ENCODE data around the gene CLEC18B.
"Not testable (repeated sequence)": the region's sequence is repeated elsewhere in the genome, so short reads cannot be mapped to it uniquely, and the experiment has no call there.

CLEC18B gene

GRCh38 chr16:74421482-74421785 is 156 bp upstream of the CLEC18B start:
- not testable (repeated sequence) for H3K4me3 ChIP-seq; H3K9ac ChIP-seq (ENCODE audit: insufficient read length); H3K27ac ChIP-seq; DNase-seq (ENCODE audit: low read depth, low spot score); H3K36me3 ChIP-seq (ENCODE audit: insufficient read depth, low read length); H3K9me3 ChIP-seq (ENCODE audit: low read depth, low read length)

GRCh38 chr16:74419811-74420210 is 1.5 kb downstream of the CLEC18B start:
- not testable (repeated sequence) for H3K36me3 ChIP-seq (ENCODE audit: insufficient read depth, low read length); DNase-seq (ENCODE audit: low read depth, low spot score); H3K9ac ChIP-seq (ENCODE audit: insufficient read length); H3K4me3 ChIP-seq; H3K27ac ChIP-seq; H3K9me3 ChIP-seq (ENCODE audit: low read depth, low read length)

GRCh38 chr16:74417897-74418296 is 3.4 kb downstream of the CLEC18B start:
- DNase-seq (ENCODE audit: low read depth, low spot score); H3K36me3 ChIP-seq (ENCODE audit: insufficient read depth, low read length); H3K4me3 ChIP-seq; H3K27ac ChIP-seq; H3K9me3 ChIP-seq (ENCODE audit: low read depth, low read length); H3K9ac ChIP-seq (ENCODE audit: insufficient read length): not testable (repeated sequence)

GRCh38 chr16:74413920-74414319 is 7.4 kb downstream of the CLEC18B start:
- H3K27ac ChIP-seq; H3K4me3 ChIP-seq; H3K9me3 ChIP-seq (ENCODE audit: low read depth, low read length): not testable (repeated sequence)

GRCh38 chr16:74413485-74413884 is 7.8 kb downstream of the CLEC18B start:
- not testable (repeated sequence) for H3K36me3 ChIP-seq (ENCODE audit: insufficient read depth, low read length); H3K4me3 ChIP-seq; H3K9me3 ChIP-seq (ENCODE audit: low read depth, low read length); H3K9ac ChIP-seq (ENCODE audit: insufficient read length); H3K27ac ChIP-seq; DNase-seq (ENCODE audit: low read depth, low spot score)

More at GRCh38 chr16:74413920-74414319, 7.4 kb downstream of the CLEC18B start:
- not testable (repeated sequence) for H3K9ac ChIP-seq (ENCODE audit: insufficient read length); H3K36me3 ChIP-seq (ENCODE audit: insufficient read depth, low read length); DNase-seq (ENCODE audit: low read depth, low spot score)

- not testable (repeated sequence) for H3K9me3 ChIP-seq (ENCODE audit: low read depth, low read length); DNase-seq (ENCODE audit: low read depth, low spot score); H3K9ac ChIP-seq (ENCODE audit: insufficient read length); H3K4me3 ChIP-seq; H3K27ac ChIP-seq; H3K36me3 ChIP-seq (ENCODE audit: insufficient read depth, low read length)
Measured at GRCh38 chr16:74412775-74413390, 8.4 kb downstream of the CLEC18B start.

- H3K27ac ChIP-seq; H3K9me3 ChIP-seq (ENCODE audit: low read depth, low read length); DNase-seq (ENCODE audit: low read depth, low spot score); H3K9ac ChIP-seq (ENCODE audit: insufficient read length); H3K36me3 ChIP-seq (ENCODE audit: insufficient read depth, low read length); H3K4me3 ChIP-seq: not testable (repeated sequence)
Measured at GRCh38 chr16:74412138-74412774, 9.0 kb downstream of the CLEC18B start.

- H3K27ac ChIP-seq; DNase-seq (ENCODE audit: low read depth, low spot score); H3K9me3 ChIP-seq (ENCODE audit: low read depth, low read length); H3K4me3 ChIP-seq; H3K36me3 ChIP-seq (ENCODE audit: insufficient read depth, low read length); H3K9ac ChIP-seq (ENCODE audit: insufficient read length): not testable (repeated sequence)
Measured at GRCh38 chr16:74410981-74411380, 10.3 kb downstream of the CLEC18B start.

GRCh38 chr16:74410057-74410957 is 11.0 kb downstream of the CLEC18B start:
- DNase-seq (ENCODE audit: low read depth, low spot score); H3K36me3 ChIP-seq (ENCODE audit: insufficient read depth, low read length); H3K27ac ChIP-seq; H3K9ac ChIP-seq (ENCODE audit: insufficient read length); H3K4me3 ChIP-seq; H3K9me3 ChIP-seq (ENCODE audit: low read depth, low read length): not testable (repeated sequence)

- not testable (repeated sequence) for H3K36me3 ChIP-seq (ENCODE audit: insufficient read depth, low read length); H3K9me3 ChIP-seq (ENCODE audit: low read depth, low read length)
Measured at GRCh38 chr16:74409185-74409981, 11.9 kb downstream of the CLEC18B start.

GRCh38 chr16:74407362-74407705 is 13.9 kb downstream of the CLEC18B start:
- H3K4me3 ChIP-seq; H3K9ac ChIP-seq (ENCODE audit: insufficient read length); H3K36me3 ChIP-seq (ENCODE audit: insufficient read depth, low read length); H3K27ac ChIP-seq; H3K9me3 ChIP-seq (ENCODE audit: low read depth, low read length); DNase-seq (ENCODE audit: low read depth, low spot score): not testable (repeated sequence)

More at GRCh38 chr16:74409185-74409981, 11.9 kb downstream of the CLEC18B start:
- not testable (repeated sequence) for DNase-seq (ENCODE audit: low read depth, low spot score); H3K27ac ChIP-seq; H3K9ac ChIP-seq (ENCODE audit: insufficient read length); H3K4me3 ChIP-seq

GRCh38 chr16:74406600-74407361 is 14.5 kb downstream of the CLEC18B start:
- not testable (repeated sequence) for H3K27ac ChIP-seq; H3K9ac ChIP-seq (ENCODE audit: insufficient read length)

GRCh38 chr16:74404148-74404933 is 16.9 kb downstream of the CLEC18B start:
- H3K36me3 ChIP-seq (ENCODE audit: insufficient read depth, low read length); H3K9me3 ChIP-seq (ENCODE audit: low read depth, low read length); H3K9ac ChIP-seq (ENCODE audit: insufficient read length): not testable (repeated sequence)

More at GRCh38 chr16:74406600-74407361, 14.5 kb downstream of the CLEC18B start:
- not testable (repeated sequence) for H3K4me3 ChIP-seq; DNase-seq (ENCODE audit: low read depth, low spot score); H3K36me3 ChIP-seq (ENCODE audit: insufficient read depth, low read length); H3K9me3 ChIP-seq (ENCODE audit: low read depth, low read length)

More at GRCh38 chr16:74404148-74404933, 16.9 kb downstream of the CLEC18B start:
- DNase-seq (ENCODE audit: low read depth, low spot score); H3K4me3 ChIP-seq; H3K27ac ChIP-seq: not testable (repeated sequence)
